SJSA1 (cell line): ENCODE measurements around the gene GTPBP4. TPM values are rescaled to one million over a fixed set of nuclear protein-coding genes. Genes with fewer than 3 reads are reported as not detected.

ENCODE experiments used
- DNase-seq, 2 experiments: peaks; one replicate each; pipeline ENCODE4 v3.0.0-alpha.2; 2015 to 2020; ENCODE audit warnings: low spot score in 2 of 2, low read depth in 1 of 2
- H3K27ac ChIP-seq: fragments of 250-450 bp; sonication (Bioruptor Pico); 2 replicates; pipeline ENCODE4 v1.5.1; 2020; ENCODE audit warnings: mild to moderate bottlenecking, moderate library complexity
- H3K27me3 ChIP-seq: fragments of 250-450 bp; sonication (Bioruptor Pico); replicated peaks from 2 replicates; pipeline ENCODE4 v1.5.1; 2020; ENCODE audit warnings: mild to moderate bottlenecking, moderate library complexity
- H3K36me3 ChIP-seq: fragments of 250-450 bp; sonication (Bioruptor Pico); 2 replicates; pipeline ENCODE4 v1.5.1; 2020; ENCODE audit warnings: mild to moderate bottlenecking
- H3K4me1 ChIP-seq: fragments of 250-450 bp; sonication (Bioruptor Pico); replicated peaks from 2 replicates; pipeline ENCODE4 v1.6.1; 2021; ENCODE audit warnings: mild to moderate bottlenecking
- H3K4me3 ChIP-seq: fragments of 250-450 bp; sonication (Bioruptor Pico); 2 replicates; pipeline ENCODE4 v1.5.1; 2020; ENCODE audit warnings: mild to moderate bottlenecking
- H3K9me3 ChIP-seq: fragments of 250-450 bp; sonication (Bioruptor Pico); replicated peaks from 2 replicates; pipeline ENCODE4 v1.5.1; 2020; ENCODE audit warnings: mild to moderate bottlenecking
- total RNA-seq: library from RNA; depleted of rRNA; stranded (reverse); fragments of >200 nt; shearing (Covaris generic); gene quantifications from 2 replicates; pipeline ENCODE4 v1.2.3, GENCODE V29; 2014; rRNA removed

GTPBP4 gene
- 77.6 and 87.4 TPM in 2 replicates for total RNA-seq

- peaks cover 46% of the 10 kb centered on the region for H3K4me1 ChIP-seq
- peak within 1 kb of the TSS; percentile 99 for H3K27ac ChIP-seq
- H3K9me3 ChIP-seq: no peaks in the 10 kb centered on the region
- DNase-seq: peak; percentile 92 to 98
- peak within 1 kb of the TSS; percentile 93 for H3K4me3 ChIP-seq
- no peaks in the 10 kb centered on the region for H3K27me3 ChIP-seq
- H3K36me3 ChIP-seq: peaks cover 64% of the 10 kb centered on the region
Measured at GRCh38 chr10:987870-988666, at the start of gene GTPBP4. Gene GTPBP4, plus strand, starts transcription at chr10:988434. Its CDS starts 46 bp downstream, at chr10:988480.

DNA sequence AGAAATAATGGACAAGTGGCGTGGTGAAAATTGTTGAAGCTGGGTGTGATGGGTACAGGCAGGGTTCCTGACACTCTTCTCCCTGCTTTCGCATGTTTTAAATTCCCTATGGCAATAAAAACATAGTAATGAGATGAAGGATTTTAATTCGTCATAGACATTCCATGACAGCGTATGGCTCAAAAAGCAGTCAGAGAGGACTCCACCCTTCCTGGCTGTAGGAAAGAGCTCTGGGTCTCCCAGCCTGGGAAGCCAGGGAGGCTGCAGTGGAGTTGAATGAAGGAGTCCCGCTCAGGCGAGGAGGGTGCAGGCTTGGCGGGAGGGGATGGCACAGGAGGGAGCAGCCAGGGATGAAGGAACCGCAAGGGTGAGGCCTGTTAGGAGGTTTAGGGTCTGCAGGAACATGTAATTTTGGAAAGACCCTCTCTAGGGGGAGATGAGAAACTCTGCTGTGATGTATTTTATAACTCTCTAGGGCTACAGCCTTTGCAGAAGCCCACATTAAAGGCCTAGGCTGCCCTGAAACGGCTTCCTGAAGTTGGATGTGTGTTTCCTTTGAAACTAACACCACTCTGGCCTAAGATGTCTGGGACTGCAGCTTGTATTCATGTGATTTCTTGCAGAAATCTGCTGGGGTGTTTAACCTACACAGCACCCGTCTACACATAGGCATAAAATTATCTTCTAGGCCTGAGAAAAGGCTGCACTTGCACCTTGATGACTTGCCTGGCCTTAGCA, 49.1 kb upstream of the GTPBP4 start:
- Histone ChIP-seq H3K27me3 (no peaks in the 10 kb centered on the region), H3K4me3 (no peak overlapping the region), H3K4me1 (no peaks in the 10 kb centered on the region), H3K9me3 (no peaks in the 10 kb centered on the region), H3K27ac (no peak overlapping the region), H3K36me3 (no peaks in the 10 kb centered on the region)
- DNase-seq: no peak

GRCh38 chr10:943334-944033, 44.8 kb upstream of the GTPBP4 start:
- Histone ChIP-seq H3K4me1 (peaks cover 4% of the 10 kb centered on the region), H3K9me3 (no peaks in the 10 kb centered on the region), H3K27me3 (no peaks in the 10 kb centered on the region), H3K36me3 (no peaks in the 10 kb centered on the region), H3K27ac (no peak overlapping the region), H3K4me3 (no peak overlapping the region)
- DNase-seq: no peak

DNA sequence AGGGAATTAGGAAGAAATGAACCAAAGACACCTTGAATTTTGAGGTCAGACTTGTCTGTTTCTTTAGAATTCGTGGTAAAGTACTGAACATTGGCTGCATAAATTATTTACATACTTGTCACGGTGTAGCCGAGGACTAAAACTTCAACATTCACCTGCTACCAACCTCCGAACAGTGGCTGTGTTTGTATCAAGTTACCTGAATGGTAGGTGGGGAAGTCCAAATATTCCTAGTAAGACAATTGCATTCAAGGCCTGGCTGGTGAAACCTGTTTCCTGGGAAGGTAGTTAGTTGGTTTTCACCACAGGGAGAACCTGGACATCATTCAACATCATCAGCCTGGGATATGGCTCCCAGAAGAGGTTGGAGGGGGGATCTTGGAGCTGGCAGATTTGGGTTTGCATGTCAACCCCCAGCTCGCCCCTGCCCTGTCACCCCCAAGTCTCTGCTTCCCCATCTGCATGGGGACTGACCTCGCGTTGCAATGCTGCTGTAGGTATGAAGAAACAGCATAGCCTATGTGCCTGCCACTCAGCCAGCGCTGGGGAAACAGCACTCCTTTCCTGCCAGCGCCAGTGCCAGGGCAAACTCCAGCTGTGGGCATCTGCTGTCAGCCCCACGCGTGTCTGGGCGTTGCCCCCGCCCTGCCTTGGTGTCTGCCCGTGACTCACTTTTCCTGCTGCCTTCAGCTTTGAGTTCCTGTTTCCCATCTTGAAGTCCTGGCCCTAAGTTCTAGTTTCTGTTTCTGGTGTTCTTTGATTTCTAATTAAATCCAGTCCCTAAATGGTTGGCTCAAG, 44.0 kb upstream of the GTPBP4 start:
- no peak overlapping the region for H3K27ac ChIP-seq
- no peaks in the 10 kb centered on the region for H3K9me3 ChIP-seq
- no peak for DNase-seq
- H3K36me3 ChIP-seq: no peaks in the 10 kb centered on the region
- no peaks in the 10 kb centered on the region for H3K27me3 ChIP-seq
- H3K4me3 ChIP-seq: no peak overlapping the region
- peaks cover 4% of the 10 kb centered on the region for H3K4me1 ChIP-seq

DNA sequence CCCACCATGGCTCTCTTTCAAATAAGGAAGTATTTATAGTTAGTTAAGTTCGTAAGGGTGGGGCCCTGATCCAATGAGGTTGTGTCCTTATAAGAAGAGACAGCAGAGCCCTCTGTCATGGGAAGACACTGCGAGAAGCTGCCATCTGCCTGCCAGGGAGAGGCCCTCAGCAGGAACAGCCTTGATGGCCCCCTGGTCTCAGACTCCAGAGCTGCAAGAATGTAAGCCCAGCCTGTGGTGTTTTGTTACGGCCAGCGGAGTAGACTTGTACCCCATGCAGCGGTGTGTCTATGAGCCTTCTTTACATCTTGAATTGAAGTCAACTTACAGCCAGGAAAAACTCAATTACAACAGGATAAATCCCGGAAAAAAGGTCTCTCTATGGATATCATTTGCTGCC, 42.5 kb upstream of the GTPBP4 start:
- H3K4me3 ChIP-seq: no peak overlapping the region
- no peaks in the 10 kb centered on the region for H3K9me3 ChIP-seq
- no peaks in the 10 kb centered on the region for H3K36me3 ChIP-seq
- no peak for DNase-seq
- H3K27ac ChIP-seq: no peak overlapping the region
- H3K4me1 ChIP-seq: peaks cover 4% of the 10 kb centered on the region
- H3K27me3 ChIP-seq: no peaks in the 10 kb centered on the region

- no peaks in the 10 kb centered on the region for H3K36me3 ChIP-seq
- H3K4me3 ChIP-seq: no peak overlapping the region
- DNase-seq: no peak
- no peaks in the 10 kb centered on the region for H3K9me3 ChIP-seq
- no peak overlapping the region for H3K27ac ChIP-seq
- peaks cover 4% of the 10 kb centered on the region for H3K4me1 ChIP-seq
- no peaks in the 10 kb centered on the region for H3K27me3 ChIP-seq
Measured at GRCh38 chr10:947051-947450, 41.2 kb upstream of the GTPBP4 start.

- no peak overlapping the region for H3K4me3 ChIP-seq
- H3K9me3 ChIP-seq: no peaks in the 10 kb centered on the region
- H3K4me1 ChIP-seq: peaks cover 4% of the 10 kb centered on the region
- DNase-seq: no peak
- H3K36me3 ChIP-seq: no peaks in the 10 kb centered on the region
- H3K27me3 ChIP-seq: no peaks in the 10 kb centered on the region
- no peak overlapping the region for H3K27ac ChIP-seq
Measured at GRCh38 chr10:947881-948280, 40.4 kb upstream of the GTPBP4 start.

- no peaks in the 10 kb centered on the region for H3K36me3 ChIP-seq
- no peak overlapping the region for H3K4me3 ChIP-seq
- H3K27ac ChIP-seq: no peak overlapping the region
- DNase-seq: no peak
- no peaks in the 10 kb centered on the region for H3K27me3 ChIP-seq
- H3K9me3 ChIP-seq: no peaks in the 10 kb centered on the region
- peaks cover 4% of the 10 kb centered on the region for H3K4me1 ChIP-seq
Measured at GRCh38 chr10:948347-948746, 39.9 kb upstream of the GTPBP4 start.

- peaks cover 3% of the 10 kb centered on the region for H3K4me1 ChIP-seq
- no peaks in the 10 kb centered on the region for H3K27me3 ChIP-seq
- no peak overlapping the region for H3K4me3 ChIP-seq
- no peaks in the 10 kb centered on the region for H3K9me3 ChIP-seq
- H3K27ac ChIP-seq: no peak overlapping the region
- DNase-seq: no peak
- H3K36me3 ChIP-seq: no peaks in the 10 kb centered on the region
Measured at GRCh38 chr10:949446-949845, 38.8 kb upstream of the GTPBP4 start.

DNA sequence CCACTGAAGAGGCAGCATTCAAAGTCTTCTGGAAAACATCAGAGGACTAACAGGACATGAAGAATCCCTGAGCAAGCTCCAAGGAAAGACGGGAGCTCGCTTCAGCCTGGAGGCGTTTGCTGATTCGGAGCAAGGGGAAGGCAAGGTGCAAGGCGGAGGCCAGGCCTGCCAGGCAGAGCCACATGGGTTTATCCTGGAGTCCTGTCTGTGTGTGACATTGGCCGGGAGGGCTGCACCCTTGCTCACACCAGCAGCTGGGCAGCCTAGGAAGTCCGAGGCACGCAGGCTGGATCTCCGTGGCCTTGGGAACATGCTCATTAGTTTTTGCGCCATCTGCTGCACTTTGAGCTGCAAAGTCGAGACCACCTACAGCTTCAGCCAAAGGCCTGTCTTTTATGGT, 34.4 kb upstream of the GTPBP4 start:
- H3K9me3 ChIP-seq: no peaks in the 10 kb centered on the region
- no peaks in the 10 kb centered on the region for H3K36me3 ChIP-seq
- H3K27me3 ChIP-seq: no peaks in the 10 kb centered on the region
- no peak for DNase-seq
- no peak overlapping the region for H3K4me3 ChIP-seq
- H3K27ac ChIP-seq: no peak overlapping the region
- no peaks in the 10 kb centered on the region for H3K4me1 ChIP-seq

DNA sequence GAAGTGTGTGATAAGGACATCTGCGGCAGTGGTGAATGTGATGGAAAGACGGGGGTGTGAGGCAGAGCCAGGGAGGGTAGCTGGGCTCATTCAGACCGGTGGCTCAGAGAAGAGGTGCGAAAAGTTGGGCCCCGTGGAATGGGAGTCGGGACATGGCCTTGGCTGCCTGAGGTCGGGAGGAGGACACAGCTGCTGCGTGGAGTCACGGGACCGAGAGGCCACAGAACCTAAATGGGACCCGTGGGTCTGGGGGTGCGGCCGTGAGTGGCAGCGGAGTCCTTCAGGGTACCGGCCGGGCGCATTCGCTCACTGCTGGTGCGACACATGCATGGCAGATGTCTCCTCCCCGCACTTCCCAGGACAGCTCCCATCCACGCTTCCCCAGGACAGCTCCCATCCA, 33.8 kb upstream of the GTPBP4 start:
- Histone ChIP-seq H3K36me3 (no peaks in the 10 kb centered on the region), H3K27me3 (no peaks in the 10 kb centered on the region), H3K27ac (no peak overlapping the region), H3K9me3 (no peaks in the 10 kb centered on the region), H3K4me1 (no peaks in the 10 kb centered on the region), H3K4me3 (no peak overlapping the region)
- DNase-seq: no peak

GRCh38 chr10:955127-955819, 33.0 kb upstream of the GTPBP4 start:
- Histone ChIP-seq H3K4me1 (no peaks in the 10 kb centered on the region), H3K27ac (no peak overlapping the region), H3K36me3 (no peaks in the 10 kb centered on the region), H3K9me3 (no peaks in the 10 kb centered on the region), H3K27me3 (no peaks in the 10 kb centered on the region), H3K4me3 (no peak overlapping the region)
- DNase-seq: no peak

GRCh38 chr10:955820-956217, 32.4 kb upstream of the GTPBP4 start:
- H3K9me3 ChIP-seq: no peaks in the 10 kb centered on the region
- H3K36me3 ChIP-seq: no peaks in the 10 kb centered on the region
- no peak for DNase-seq
- no peak overlapping the region for H3K4me3 ChIP-seq
- H3K4me1 ChIP-seq: no peaks in the 10 kb centered on the region
- no peak overlapping the region for H3K27ac ChIP-seq
- no peaks in the 10 kb centered on the region for H3K27me3 ChIP-seq
